GM18907 (cell line): ENCODE measurements around the gene CDC42BPA.

ENCODE experiments used
- ATAC-seq: cut with Tn5 transposase; IDR thresholded peaks from one replicate; pipeline ENCODE4 v1.9.1; 2021; ENCODE audit warnings: mild to moderate bottlenecking, moderate library complexity; ENCODE audit not compliant: unreplicated experiment

Gene CDC42BPA

GRCh38 chr1:226983247-226983991 is 334.9 kb downstream of the CDC42BPA start:
- ATAC-seq: no peak

- no peak for ATAC-seq
Observed at GRCh38 chr1:226982451-226983177, 335.7 kb downstream of the CDC42BPA start.

GRCh38 chr1:226981838-226982237 is 336.5 kb downstream of the CDC42BPA start:
- ATAC-seq: no peak

DNA sequence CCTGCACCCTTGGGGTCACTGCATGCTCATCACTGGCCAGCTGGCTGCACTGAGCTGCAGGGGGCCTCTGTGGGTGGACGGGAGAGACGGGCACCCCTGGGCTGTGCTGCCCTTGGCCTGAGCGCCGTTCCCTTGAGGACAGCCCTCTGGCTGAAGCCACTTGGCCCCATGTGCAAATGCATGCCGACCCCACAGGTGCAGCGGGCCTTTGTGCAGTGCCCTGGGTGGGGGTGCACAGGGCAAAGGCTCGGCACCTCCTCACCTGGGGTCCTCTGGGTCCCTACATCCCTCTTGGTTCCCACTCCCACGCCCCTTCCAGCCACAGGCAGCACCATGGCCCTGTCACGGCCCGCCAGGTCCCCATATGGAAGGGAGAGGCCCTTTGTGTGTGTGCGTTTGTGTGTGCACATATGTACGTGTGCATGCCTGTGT is 336.9 kb downstream of the CDC42BPA start:
- ATAC-seq: no peak

GRCh38 chr1:226980565-226981385 is 337.5 kb downstream of the CDC42BPA start:
- no peak for ATAC-seq

DNA sequence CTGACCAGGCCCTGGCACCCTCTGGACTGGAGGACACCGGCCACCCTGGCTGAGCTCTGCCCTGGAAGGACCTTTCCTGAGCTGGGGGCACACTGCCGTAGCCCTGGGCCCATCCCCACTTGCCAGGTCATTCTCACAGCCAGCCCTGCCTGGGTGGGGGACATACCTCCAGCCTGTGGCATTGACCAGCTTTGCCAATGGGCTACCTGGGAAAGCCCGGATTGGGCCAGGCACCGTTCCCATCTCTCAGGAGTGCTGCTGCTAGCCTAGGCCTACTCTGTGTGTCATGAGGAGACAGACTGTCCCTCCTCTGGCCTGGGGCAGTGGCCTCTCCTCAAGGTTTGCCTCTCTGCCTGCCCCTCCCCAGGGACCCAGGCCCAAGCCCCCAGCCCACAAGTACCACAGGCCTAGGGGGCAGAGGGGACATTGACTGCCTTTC is 338.2 kb downstream of the CDC42BPA start:
- ATAC-seq: no peak

GRCh38 chr1:226979517-226980121 is 338.7 kb downstream of the CDC42BPA start:
- ATAC-seq: no peak

- ATAC-seq: no peak
Observed at GRCh38 chr1:226979115-226979516, 339.2 kb downstream of the CDC42BPA start.

GRCh38 chr1:226978432-226979114 is 339.7 kb downstream of the CDC42BPA start:
- ATAC-seq: no peak

DNA sequence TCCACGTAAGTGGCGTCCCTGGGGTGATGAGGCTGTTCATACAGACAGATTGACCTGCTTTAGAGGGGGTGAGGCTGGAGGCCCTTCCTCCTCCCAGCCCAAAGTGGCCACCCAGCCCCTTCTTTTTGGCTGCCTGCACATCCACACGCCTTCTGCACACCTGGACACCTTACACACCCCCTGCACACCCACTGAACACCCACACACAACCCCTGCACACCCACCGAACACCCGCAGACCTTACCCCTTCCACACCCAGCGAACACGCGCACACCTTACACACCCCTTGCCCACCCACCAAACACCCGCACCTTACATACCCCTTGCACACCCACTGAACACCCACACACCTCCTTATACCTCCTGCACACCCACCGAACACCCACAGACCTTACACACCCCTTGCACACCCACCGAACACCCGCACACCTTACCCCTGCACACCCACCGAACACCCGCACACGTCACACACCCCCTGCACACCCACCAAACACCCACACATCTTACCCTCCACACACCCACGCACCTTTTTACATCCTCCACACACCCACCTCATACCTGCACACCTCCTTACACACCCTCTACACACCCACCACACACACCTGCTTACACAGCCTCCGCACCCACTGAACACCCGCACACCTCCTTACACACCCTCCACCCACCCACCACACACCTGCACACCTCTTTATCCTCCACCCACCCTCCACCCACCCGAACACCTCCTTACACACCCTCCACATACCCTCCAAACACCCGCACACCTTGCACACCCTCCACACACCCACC is 340.5 kb downstream of the CDC42BPA start:
- no peak for ATAC-seq

GRCh38 chr1:226976978-226977642 is 341.2 kb downstream of the CDC42BPA start:
- ATAC-seq: no peak

- no peak for ATAC-seq
Observed at GRCh38 chr1:226976276-226976977, 341.9 kb downstream of the CDC42BPA start.

DNA sequence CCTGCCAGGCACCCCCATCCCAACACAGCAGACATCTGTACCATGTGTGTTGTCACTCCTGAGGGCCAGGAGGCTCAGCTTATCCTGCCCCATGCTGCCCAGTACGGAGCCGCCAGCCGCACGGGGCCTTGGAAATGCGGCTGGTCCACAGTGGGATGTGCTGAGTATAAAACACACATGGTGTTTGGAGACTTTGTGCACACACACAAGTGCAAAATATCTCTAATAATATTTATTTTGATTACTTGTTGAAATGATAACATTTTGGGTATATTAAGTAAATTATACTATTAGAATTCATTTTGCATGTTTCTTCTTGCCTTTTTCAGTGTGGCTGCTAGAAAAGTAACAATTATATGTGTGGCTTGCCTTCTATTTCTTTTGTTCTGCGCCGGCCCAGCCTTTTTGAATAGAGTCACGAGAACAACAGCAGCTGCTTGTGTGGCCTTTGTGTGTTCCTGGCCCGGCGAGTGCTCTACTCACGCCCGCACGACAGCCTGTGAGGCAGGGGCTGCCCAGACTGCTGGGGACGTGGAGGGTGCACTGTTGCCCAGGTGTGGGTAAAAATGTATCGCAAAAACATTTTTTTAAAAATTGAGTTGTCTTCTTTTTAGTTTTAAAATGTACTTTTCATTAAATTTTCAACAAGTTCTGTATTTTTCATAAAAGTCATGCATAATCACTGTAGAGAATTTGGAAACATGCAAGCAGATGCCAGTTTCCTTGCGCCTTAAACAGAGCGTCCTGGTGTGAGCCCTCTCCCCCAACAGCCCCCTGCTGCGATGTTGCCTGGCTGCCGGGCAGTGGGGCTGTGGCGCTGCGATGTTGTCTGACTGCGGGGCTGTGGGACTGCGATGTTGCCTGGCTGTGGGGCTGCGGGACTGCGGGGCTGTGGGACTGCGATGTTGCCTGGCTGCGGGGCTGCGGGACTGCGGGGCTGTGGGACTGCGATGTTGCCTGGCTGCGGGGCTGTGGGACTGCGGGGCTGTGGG is 342.7 kb downstream of the CDC42BPA start:
- no peak for ATAC-seq

- no peak for ATAC-seq
Observed at GRCh38 chr1:226974544-226975258, 343.6 kb downstream of the CDC42BPA start.

DNA sequence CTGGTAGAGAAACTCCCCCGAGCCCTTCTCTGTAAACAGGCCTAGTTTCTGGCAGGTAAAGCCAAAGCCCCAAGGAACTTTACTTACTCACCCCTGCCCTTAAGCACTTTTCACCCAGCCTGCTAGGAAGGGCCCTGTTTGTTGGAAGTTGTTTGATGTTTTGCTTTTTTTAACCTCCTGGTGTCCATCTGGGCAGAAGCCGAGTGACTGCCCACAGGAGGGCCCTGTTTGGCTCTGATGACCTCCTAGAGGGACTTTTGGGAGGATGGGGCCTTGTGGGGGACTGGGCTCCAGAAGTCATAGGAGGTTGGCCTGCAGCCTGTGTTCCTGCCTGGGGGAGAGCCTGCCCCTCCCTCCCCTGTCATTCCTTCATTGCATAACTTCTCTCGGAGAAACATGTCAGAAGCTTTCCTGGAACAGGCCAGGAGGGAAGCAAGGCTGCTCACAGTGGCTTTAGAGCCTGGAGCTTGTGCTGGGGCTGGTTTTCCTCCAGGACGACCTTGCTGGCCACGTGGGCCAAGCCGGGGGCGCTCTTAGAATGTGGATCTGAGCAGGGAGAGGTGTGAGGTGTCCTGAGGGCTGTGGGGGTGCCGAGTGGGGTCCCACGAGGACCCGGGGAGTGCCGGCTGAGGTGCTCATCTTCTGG is 344.3 kb downstream of the CDC42BPA start:
- ATAC-seq: no peak

- no peak for ATAC-seq
Observed at GRCh38 chr1:226973371-226973897, 344.9 kb downstream of the CDC42BPA start.
